ENCODE results near the gene NDUFS8.

The NDUFS8 gene

DNA sequence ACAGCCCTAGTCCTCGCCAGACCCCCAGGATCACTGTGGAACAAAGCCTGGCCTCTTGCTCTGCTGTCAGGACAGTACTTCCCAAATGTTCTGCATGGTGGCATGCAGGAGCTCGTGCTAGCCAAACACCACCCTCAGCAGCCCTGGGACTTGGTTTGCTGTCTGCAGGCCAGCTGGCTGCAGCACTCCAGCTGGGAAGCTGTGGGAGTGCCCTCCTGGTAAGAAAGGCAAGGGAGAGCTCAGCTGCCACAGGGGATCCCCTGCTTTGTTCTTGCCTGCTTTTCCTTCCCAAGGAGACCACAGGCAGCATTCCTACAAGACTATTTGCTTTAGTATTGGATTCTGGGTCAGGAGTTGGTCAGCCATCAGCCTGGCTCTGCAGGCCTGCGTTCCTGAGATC is 36.3 kb downstream of the NDUFS8 start:
- Histone ChIP-seq H3K4me3 (ENCODE audit: low read length) (no peak overlapping the region), H3K27ac (ENCODE audit: low read length) (no peak overlapping the region), H3K27me3 (ENCODE audit: control insufficient read depth, insufficient read depth, low read length) (no peaks in the 10 kb centered on the region), H3K36me3 (ENCODE audit: control insufficient read depth, low read depth, low read length) (peaks cover 97% of the 10 kb centered on the region), H3K9ac (ENCODE audit: low read length) (no peak overlapping the region), H3K9me3 (ENCODE audit: control insufficient read depth, low read depth, low read length) (no peaks in the 10 kb centered on the region), H3K4me1 (ENCODE audit: control insufficient read depth, low read depth, low read length) (no peaks in the 10 kb centered on the region)

DNA sequence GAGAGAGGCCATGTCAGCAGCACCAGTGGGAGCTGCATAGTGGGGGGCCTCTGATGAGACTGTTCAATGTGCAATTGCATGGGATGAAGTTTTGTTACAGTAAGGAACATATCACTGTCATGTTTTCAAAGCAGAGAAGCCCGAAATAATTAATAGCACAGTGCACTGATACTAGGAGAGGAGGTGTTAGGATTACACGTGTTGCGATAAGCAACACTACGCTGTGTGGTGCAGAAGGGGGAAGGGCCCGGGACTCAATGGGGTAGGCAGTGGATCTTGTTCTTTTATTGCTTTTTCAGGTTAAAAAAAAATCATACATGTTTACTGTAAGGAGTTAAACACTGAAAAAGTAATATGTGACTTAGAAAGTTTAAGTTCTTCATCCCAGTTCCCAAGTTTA is 37.5 kb downstream of the NDUFS8 start:
- H3K9me3 ChIP-seq (ENCODE audit: control insufficient read depth, low read depth, low read length), result no peaks in the 10 kb centered on the region
- H3K27ac ChIP-seq (ENCODE audit: low read length), result no peak overlapping the region
- no peak overlapping the region for H3K4me3 ChIP-seq (ENCODE audit: low read length)
- H3K4me1 ChIP-seq (ENCODE audit: control insufficient read depth, low read depth, low read length), result no peaks in the 10 kb centered on the region
- no peaks in the 10 kb centered on the region for H3K27me3 ChIP-seq (ENCODE audit: control insufficient read depth, insufficient read depth, low read length)
- peaks cover 87% of the 10 kb centered on the region for H3K36me3 ChIP-seq (ENCODE audit: control insufficient read depth, low read depth, low read length)
- no peak overlapping the region for H3K9ac ChIP-seq (ENCODE audit: low read length)

GRCh38 chr11:68071281-68072048 is 41.0 kb downstream of the NDUFS8 start:
- Histone ChIP-seq H3K9me3 (ENCODE audit: control insufficient read depth, low read depth, low read length) (no peaks in the 10 kb centered on the region), H3K4me3 (ENCODE audit: low read length) (no peak overlapping the region), H3K27me3 (ENCODE audit: control insufficient read depth, insufficient read depth, low read length) (no peaks in the 10 kb centered on the region), H3K4me1 (ENCODE audit: control insufficient read depth, low read depth, low read length) (no peaks in the 10 kb centered on the region), H3K9ac (ENCODE audit: low read length) (no peak overlapping the region), H3K27ac (ENCODE audit: low read length) (no peak overlapping the region), H3K36me3 (ENCODE audit: control insufficient read depth, low read depth, low read length) (peaks cover 82% of the 10 kb centered on the region)

DNA sequence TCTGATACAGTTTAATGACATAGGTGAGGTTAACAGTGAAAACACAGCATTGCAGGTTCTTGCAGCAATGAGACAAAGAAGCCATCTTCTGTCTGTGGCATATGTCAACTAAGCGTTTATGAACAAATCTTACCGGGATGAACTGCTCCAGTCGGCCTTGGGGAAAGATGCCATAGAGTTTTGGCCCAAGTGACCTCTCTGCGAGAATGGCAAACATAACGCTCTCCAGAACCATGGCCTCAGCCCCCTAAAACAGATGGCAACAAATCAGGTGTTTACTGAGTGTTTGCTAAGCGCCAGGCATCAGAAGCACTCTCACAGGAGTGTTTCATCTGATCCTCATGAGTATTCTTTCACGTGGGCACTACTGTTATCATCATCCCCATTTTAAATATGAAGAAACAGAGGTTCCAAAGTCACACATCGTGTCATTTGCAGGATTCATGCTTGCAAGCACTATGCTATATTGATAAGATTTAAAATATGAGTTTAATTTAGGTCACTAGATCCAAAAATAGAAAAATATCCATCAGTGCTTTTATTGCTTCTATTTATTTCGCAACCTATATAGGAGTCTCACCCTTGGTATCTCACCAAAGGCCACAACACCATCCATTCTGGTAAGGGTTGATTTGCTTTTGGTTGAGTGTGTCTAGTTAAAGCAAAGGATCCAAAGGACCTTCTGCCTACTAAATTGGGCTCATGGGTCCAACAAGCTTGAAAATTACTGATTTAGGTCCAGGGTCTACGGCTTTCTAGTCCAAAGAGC is 44.3 kb downstream of the NDUFS8 start:
- H3K27ac ChIP-seq (ENCODE audit: low read length), result no peak overlapping the region

GRCh38 chr11:68076371-68077042 is 46.0 kb downstream of the NDUFS8 start:
- H3K27ac ChIP-seq (ENCODE audit: low read length), result no peak overlapping the region
- no peaks in the 10 kb centered on the region for H3K9me3 ChIP-seq (ENCODE audit: control insufficient read depth, low read depth, low read length)
- H3K36me3 ChIP-seq (ENCODE audit: control insufficient read depth, low read depth, low read length), result peaks cover 53% of the 10 kb centered on the region
- H3K9ac ChIP-seq (ENCODE audit: low read length), result no peak overlapping the region
- H3K27me3 ChIP-seq (ENCODE audit: control insufficient read depth, insufficient read depth, low read length), result no peaks in the 10 kb centered on the region
- H3K4me3 ChIP-seq (ENCODE audit: low read length), result no peak overlapping the region
- H3K4me1 ChIP-seq (ENCODE audit: control insufficient read depth, low read depth, low read length), result no peaks in the 10 kb centered on the region

More for the DNA sequence above, 44.3 kb downstream of the NDUFS8 start:
- Histone ChIP-seq H3K36me3 (ENCODE audit: control insufficient read depth, low read depth, low read length) (peaks cover 60% of the 10 kb centered on the region), H3K27me3 (ENCODE audit: control insufficient read depth, insufficient read depth, low read length) (no peaks in the 10 kb centered on the region), H3K9me3 (ENCODE audit: control insufficient read depth, low read depth, low read length) (no peaks in the 10 kb centered on the region), H3K9ac (ENCODE audit: low read length) (no peak overlapping the region), H3K4me1 (ENCODE audit: control insufficient read depth, low read depth, low read length) (no peaks in the 10 kb centered on the region), H3K4me3 (ENCODE audit: low read length) (no peak overlapping the region)

DNA sequence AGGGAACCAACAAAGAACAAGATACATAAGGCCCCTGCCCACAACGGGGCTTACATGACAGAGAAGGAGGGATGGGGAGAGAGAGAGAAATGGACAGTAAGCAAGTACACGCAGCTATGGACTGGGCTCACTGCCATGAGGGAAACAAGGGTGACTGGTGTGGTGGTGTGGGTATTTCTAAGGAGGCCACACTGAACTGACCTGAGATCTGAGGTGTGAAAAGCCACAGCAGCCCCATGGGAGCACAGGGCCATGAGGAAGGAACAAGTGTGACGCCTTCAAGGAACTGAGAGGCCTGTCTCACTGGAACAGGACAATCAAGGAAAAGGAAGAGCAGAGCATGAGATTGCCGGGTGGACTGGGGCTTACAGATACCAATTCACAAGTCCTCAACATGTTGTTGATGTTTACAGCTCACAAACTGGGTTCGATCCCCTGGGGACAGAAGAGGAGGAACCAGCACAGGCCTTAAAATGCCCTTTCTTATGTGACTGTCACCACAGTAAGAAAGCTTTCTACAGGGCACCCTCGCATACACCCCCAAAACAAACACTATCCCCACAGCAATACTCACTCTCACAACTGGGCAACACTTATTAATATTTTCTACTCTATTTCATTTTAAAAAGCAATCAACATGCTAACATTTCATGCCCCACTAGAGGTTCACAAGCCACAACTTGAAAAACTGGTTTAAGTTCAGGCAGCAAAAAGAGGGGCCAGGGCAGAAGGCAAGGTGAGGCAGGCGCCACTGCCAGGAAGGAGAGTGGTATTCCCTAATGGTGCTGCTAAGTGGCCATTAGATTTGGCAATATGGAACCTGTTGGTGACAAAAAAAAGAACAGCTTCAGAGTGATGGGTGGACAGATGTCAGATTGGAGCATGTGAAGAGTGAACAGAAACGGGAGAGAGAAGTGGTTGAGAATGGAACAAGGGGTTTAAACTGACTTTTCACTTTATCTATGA is 47.4 kb downstream of the NDUFS8 start:
- H3K36me3 ChIP-seq (ENCODE audit: control insufficient read depth, low read depth, low read length), result peaks cover 54% of the 10 kb centered on the region
- H3K27ac ChIP-seq (ENCODE audit: low read length), result no peak overlapping the region
- H3K4me1 ChIP-seq (ENCODE audit: control insufficient read depth, low read depth, low read length), result no peaks in the 10 kb centered on the region
- H3K4me3 ChIP-seq (ENCODE audit: low read length), result no peak overlapping the region
- H3K9me3 ChIP-seq (ENCODE audit: control insufficient read depth, low read depth, low read length), result no peaks in the 10 kb centered on the region
- no peaks in the 10 kb centered on the region for H3K27me3 ChIP-seq (ENCODE audit: control insufficient read depth, insufficient read depth, low read length)
- no peak overlapping the region for H3K9ac ChIP-seq (ENCODE audit: low read length)

GRCh38 chr11:68080860-68081259 is 50.4 kb downstream of the NDUFS8 start:
- no peaks in the 10 kb centered on the region for H3K9me3 ChIP-seq (ENCODE audit: control insufficient read depth, low read depth, low read length)
- H3K4me1 ChIP-seq (ENCODE audit: control insufficient read depth, low read depth, low read length), result no peaks in the 10 kb centered on the region
- H3K9ac ChIP-seq (ENCODE audit: low read length), result no peak overlapping the region
- H3K36me3 ChIP-seq (ENCODE audit: control insufficient read depth, low read depth, low read length), result peaks cover 27% of the 10 kb centered on the region
- no peak overlapping the region for H3K4me3 ChIP-seq (ENCODE audit: low read length)
- H3K27me3 ChIP-seq (ENCODE audit: control insufficient read depth, insufficient read depth, low read length), result no peaks in the 10 kb centered on the region
- no peak overlapping the region for H3K27ac ChIP-seq (ENCODE audit: low read length)

DNA sequence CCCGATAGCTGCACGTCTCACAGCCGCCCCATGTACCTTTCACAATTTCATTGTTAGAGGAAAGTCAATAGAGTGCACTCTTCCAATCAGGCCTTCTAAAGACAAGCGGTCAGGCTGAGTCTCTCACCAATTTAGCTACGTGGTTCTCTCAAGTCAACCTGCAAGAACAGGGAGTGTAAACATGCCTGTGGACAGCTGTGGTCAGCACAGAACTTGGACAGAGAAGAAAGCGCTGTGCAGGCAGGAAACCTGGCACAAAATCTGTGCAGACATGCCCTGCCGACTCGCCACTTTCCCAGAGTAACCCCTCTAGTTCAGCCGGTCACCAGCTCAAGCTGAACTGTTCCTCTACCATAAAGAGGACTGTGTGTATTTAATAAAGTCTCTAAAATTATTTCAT is 51.2 kb downstream of the NDUFS8 start:
- H3K4me3 ChIP-seq (ENCODE audit: low read length), result no peak overlapping the region
- no peak overlapping the region for H3K27ac ChIP-seq (ENCODE audit: low read length)
- H3K36me3 ChIP-seq (ENCODE audit: control insufficient read depth, low read depth, low read length), result peaks cover 23% of the 10 kb centered on the region
- no peaks in the 10 kb centered on the region for H3K4me1 ChIP-seq (ENCODE audit: control insufficient read depth, low read depth, low read length)
- no peaks in the 10 kb centered on the region for H3K27me3 ChIP-seq (ENCODE audit: control insufficient read depth, insufficient read depth, low read length)
- H3K9ac ChIP-seq (ENCODE audit: low read length), result no peak overlapping the region
- H3K9me3 ChIP-seq (ENCODE audit: control insufficient read depth, low read depth, low read length), result no peaks in the 10 kb centered on the region

DNA sequence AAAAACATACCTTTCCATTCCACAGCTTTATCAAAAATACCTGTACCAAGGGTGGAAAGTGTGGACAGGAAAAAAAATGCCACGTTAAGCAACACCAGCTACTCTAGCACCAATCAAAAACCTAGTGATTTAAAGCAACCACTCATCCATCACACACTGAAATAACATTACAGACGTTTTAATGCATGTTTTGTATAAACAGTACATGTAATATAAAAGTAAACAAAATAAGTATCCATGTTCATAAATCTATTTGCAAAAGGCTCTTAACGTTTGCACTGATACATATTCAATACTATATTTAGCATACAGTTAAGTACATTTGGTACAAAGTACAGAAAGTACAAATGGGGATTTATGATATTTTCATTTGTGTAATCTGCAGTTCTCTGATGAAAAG is 52.0 kb downstream of the NDUFS8 start:
- no peak overlapping the region for H3K9ac ChIP-seq (ENCODE audit: low read length)
- no peaks in the 10 kb centered on the region for H3K4me1 ChIP-seq (ENCODE audit: control insufficient read depth, low read depth, low read length)
- H3K9me3 ChIP-seq (ENCODE audit: control insufficient read depth, low read depth, low read length), result no peaks in the 10 kb centered on the region
- no peak overlapping the region for H3K27ac ChIP-seq (ENCODE audit: low read length)
- H3K27me3 ChIP-seq (ENCODE audit: control insufficient read depth, insufficient read depth, low read length), result no peaks in the 10 kb centered on the region
- peaks cover 23% of the 10 kb centered on the region for H3K36me3 ChIP-seq (ENCODE audit: control insufficient read depth, low read depth, low read length)
- no peak overlapping the region for H3K4me3 ChIP-seq (ENCODE audit: low read length)

- H3K9ac ChIP-seq (ENCODE audit: low read length), result no peak overlapping the region
- H3K4me1 ChIP-seq (ENCODE audit: control insufficient read depth, low read depth, low read length), result no peaks in the 10 kb centered on the region
- peaks cover 15% of the 10 kb centered on the region for H3K36me3 ChIP-seq (ENCODE audit: control insufficient read depth, low read depth, low read length)
- H3K27ac ChIP-seq (ENCODE audit: low read length), result no peak overlapping the region
- H3K4me3 ChIP-seq (ENCODE audit: low read length), result no peak overlapping the region
- H3K9me3 ChIP-seq (ENCODE audit: control insufficient read depth, low read depth, low read length), result no peaks in the 10 kb centered on the region
- no peaks in the 10 kb centered on the region for H3K27me3 ChIP-seq (ENCODE audit: control insufficient read depth, insufficient read depth, low read length)
Measured at GRCh38 chr11:68083517-68083916, 53.0 kb downstream of the NDUFS8 start.

Data from iPS-18a (cell line).